ENCODE measurements around the gene KCNAB3.

GRCh38 chr17:7929158-7930023 lies at the start of gene KCNAB3:
- no peak for TF ChIP-seq POLR2A (IDR thresholded peaks at IDR 0.05; ENCODE audit: extremely low read depth, insufficient read length)
- no peak for TF ChIP-seq CTCF (IDR thresholded peaks at IDR 0.05; ENCODE audit: low read depth, low read length)
- no peak for TF ChIP-seq MAX (IDR thresholded peaks at IDR 0.05; ENCODE audit: low read depth, low read length)
- no peak for TF ChIP-seq MYC (IDR thresholded peaks at IDR 0.05; ENCODE audit: low read depth, low read length)

Measured in NB4 (cell line).